NCI-H2171 (cell line): ENCODE results near the gene CD14.
"Not testable (repeated sequence)": the region's sequence is repeated elsewhere in the genome, so short reads cannot be mapped to it uniquely, and the experiment has no call there.

Experiments
- DNase-seq: peaks from one replicate; lab custom pipeline; 2025; lab: John Stamatoyannopoulos, UW

The CD14 gene

DNA sequence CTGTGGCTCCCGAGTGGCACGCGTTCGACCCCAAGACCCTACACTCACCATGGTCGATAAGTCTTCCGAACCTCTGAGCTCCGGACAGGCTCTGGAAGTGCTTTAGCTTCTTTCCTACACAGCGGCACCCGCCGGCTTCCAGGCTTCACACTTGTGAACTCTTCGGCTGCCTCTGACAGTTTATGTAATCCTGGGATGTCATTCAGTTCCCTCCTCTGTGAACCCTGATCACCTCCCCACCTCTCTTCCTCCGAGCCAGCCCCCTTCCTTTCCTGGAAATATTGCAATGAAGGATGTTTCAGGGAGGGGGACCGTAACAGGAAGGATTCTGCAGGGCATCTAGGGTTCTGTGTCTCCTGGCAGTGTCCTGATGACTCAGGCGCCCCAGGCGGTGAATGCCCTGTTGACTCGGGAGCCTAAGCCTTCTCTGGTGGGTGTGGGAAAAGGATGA lies at the start of gene CD14:
TSS of gene CD14 (minus strand) at position 155 of the 451 bp plus-strand sequence. CDS start at position 51, 104 bp downstream.
- no peak for DNase-seq

DNA sequence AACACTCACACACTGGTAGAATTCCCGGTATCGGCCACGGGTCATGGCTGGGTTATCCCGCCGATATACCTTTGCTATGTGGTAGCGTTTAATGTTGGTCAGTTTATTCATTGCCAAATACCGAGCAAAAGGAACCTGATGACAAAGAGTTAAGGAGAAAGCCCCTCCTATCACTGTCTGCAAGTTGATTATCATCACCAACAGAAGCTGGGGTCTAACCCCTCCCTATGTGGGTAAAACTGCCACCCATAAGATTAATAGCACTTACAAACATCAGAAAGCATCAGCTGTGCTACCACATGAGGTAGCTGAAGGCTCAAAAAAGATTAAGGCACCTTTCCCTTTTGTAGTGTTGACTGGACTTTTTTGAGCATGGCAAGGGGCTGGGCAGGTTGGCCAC lies 46.0 kb upstream of the CD14 start:
- no peak for DNase-seq

DNA sequence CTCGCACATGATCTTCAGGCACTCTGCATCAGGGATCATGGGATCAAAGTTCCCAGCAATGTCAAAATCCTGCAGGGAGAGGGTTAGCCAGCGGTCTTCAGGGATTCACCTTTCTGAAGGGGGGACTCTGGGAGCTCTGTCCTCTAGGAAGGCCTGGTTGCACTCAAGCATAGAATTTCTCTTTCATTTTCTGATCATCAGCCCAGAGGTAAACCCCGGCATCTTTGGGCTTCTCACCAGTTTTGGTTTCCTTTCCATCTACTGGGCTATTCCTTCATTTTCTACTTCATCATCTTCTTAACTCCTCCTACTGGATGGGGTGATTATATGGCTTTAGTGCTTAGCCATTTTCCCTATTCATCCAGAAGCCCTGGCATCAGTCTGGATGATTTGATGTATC lies 45.0 kb upstream of the CD14 start:
- DNase-seq: no peak

DNA sequence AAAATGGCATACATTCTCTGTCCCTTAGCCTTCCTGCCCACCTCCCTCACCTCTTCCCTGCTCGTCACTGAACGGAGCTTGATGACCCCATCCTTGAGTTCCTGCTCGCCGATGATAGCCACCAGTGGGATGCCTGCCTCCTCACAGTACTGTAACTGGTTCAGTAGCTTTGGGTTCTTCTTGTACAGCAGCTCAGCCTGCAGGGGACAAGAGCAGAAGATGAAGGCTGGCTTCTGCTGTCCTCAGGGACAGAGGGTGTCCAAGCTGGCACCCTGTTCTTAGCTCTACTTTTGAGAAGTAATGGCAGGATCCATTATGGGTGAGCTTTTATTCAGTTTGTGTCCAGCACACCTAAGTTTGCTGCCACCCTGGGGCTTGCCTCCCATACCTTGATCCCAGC lies 41.7 kb upstream of the CD14 start:
- no peak for DNase-seq

DNA sequence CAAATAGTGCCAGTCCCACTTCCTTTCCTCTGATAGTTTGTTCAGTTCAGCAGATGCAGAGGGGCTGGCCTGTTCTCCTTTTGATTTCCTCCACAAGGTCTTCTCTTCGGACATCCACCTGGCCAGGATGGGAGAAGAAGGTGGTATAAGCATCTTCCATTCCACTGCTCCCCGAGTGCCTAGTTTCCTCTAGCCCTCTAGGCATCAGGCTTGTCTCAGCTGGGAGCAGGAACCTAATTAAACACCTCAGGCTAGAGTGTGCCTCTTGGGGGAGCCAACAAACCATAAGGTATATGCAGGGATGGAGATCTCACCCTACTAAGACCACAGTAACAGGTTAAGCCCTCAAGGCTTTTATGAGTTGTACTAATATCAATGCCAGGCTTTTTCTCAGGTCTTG lies 41.2 kb upstream of the CD14 start:
- DNase-seq: no peak

DNA sequence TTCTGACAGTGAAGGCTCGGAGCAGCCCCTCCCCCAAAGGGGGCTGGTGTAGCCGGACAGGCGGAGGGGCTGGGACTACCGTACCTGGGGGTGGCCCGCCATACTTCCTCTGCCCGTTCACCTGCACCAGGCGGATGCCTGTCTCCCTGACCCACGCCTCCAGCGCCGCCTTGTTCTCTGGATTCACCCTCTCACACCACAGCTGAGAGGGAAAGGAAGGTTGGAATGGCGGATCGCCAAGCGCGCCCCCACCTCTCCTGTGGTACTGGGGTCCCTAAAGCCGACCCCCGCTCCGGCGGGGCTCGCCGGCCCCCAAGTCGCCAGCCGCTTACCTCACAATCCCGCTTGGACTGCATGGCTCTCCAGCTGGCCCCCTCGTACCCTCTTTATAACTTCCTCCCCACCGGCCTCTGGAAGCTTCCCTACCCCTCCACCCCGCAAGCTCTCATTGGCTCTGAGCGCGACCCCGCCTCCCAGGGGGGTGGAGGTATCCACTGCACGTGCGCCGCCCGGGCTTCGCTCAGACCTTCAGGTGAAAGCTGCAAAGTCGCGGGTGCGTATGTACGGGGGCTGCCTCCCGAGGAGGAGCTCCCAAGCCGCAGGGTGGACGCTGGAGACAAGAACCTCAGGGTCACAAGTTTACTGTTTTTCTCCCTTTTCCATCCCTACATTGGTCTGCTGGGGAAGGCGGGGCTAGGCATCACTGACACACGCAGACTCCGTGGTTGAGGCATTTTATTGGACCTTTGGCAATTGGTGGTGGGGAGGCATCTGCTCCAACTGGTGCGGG lies 40.4 kb upstream of the CD14 start, which contains the start of gene DND1:
TSS of gene DND1 (minus strand) at position 390 of the 790 bp plus-strand sequence. CDS start at position 356, 34 bp downstream.
- DNase-seq: no peak

DNA sequence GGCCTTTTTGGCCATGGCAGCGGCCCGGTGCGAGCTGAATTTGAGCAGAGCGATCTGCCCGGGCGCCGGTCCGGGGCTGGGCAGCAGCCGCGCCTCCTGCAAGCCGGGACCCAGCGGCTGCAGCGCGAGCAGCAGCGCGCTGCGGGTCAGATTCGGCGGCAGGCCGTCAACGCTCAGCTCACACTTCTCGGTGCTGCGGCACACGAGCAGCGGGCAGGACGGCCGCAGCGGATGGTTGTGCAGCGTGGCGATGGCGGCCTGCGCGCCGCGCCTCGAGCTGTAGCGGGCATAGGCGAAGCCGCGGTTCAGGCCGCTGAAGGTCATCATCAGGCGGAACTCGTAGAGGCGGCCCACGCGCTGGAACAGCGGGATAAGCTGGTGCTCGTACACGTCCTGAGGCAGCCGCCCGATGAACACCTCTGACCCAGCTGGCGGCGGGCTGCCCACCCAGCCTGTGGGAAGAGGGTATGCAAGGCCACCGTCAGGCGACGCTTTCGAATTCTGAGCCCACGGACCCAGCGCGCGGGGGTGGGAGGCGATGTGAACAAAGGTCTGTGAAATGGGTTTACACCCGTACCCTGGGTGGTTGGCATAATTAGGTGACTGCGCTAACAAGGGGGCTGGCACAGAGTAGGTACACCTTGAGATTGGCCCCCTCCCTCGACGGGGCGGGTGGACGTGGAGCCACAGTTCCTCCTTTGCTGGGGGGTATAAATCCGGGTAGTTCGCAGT lies 39.6 kb upstream of the CD14 start:
- DNase-seq: no peak

DNA sequence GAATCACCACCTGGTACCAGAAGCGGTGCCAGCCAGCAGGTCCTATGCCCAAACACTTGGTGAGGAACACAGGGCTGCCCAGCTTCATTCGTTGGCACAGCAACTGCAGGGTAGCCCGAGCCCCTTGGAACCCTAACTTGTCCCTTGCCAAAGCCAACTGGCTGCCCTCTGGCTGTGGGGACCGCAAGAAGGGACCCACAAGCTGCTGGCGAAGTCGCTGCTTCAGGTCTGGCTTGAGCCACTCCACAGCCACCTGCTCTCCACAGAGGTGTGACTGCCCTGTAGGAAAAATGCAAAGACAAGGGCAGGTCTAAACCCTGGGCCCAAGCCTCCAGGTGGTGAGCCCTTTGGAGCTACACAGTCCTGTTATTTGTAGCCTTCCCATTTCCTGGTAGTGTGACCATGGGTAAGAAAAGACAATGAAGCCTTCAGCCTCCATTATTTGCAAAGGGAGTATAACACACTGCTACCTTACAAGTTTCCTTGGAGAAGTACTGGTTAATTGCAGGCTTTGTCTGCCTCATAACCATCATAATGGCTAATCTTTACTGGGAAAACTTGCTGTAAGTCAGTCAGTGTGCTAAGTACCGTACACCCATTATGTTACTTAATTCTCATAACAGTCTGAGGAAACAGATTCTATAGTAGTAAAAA lies 38.6 kb upstream of the CD14 start:
- no peak for DNase-seq

DNA sequence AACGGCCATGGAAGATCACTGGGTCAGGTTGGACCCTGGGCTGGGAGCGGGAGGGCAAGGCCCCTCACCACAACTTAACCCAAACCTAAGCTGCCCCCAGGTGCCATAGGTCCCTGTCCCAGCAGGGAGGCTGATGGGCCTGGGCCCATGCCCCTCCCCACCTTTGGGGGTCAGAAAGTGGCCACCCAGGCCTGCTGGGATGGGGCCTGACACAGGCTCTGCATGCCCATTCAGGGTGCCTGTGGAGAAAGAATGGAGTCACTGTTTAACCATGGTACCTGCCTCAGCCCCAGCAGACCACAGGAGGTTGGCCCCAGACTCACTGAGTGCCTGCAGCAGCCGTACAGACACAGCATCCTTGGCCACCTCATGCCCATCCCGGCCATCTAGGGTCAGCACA lies 38.1 kb upstream of the CD14 start:
- DNase-seq: not testable (repeated sequence)

DNA sequence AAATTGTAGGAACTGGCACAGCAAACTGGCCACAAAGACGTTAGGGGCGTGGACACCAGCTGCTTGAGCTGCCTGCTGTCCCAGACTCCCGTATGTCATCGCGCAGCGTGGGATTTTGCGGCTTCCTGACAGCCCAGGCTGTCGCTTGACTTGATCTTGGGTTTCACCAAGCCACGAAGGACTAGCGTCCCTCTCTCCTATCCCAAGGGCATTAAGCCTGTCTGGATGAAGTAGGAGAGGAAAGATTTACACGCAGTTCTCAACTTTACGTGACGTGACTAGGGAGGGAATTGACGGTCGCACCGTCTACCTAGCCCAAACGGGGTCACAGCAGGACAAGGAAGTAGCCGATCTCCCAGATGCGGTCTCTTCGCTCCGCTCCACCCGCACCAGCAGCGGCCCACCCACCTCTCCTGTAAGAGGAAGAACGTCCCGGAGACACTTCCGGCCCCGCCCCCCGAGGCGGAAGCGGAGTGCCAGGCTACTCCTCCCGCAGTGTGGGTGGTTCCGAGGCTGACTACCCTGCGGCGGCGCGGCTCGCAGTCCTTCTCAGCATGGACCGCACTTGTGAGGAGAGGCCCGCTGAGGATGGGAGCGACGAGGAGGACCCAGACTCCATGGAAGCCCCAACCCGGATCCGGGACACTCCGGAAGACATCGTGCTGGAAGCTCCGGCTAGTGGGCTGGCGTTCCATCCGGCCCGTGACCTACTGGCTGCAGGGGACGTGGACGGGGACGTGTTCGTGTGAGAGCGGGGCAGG lies 31.6 kb upstream of the CD14 start, which contains the start of gene WDR55:
TSS of gene WDR55 (plus strand) at position 546 of the 761 bp plus-strand sequence. CDS start at position 555, 9 bp downstream.
- DNase-seq: peak; percentile 74

DNA sequence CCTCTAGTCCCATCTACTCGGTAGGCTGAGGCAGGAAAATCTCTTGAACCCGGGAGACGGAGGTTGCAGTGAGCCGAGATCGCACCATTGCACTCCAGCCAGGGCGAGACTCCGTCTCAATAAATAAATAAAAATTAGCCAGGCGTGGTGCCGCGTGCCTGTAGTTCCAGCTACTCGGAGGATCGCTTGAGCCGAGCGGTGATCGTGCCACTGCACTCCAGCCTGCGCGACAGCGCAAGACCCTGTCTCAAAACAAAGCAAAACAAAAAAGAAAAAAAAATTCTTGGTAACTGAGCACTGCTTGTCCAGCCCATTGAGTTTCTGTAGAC lies 31.0 kb upstream of the CD14 start:
- no peak for DNase-seq

DNA sequence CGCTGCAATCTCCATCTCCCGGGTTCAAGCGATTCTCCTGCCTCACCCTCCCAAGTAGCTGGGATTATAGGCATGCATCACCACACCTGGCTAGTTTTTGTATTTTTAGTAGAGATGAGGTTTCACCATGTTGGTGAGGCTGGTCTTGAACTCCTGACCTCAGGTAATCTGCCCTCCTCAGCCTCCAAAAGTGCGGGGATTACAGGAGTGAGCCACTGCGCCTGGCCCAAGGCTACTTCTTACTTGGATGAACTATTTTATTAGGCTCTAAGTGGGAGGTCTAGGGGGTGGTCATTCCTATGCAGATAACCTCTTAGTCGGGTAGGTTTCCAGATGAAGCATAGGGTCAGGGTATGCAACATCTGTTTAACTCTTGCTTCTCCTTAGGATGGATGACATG lies 27.4 kb upstream of the CD14 start:
- not testable (repeated sequence) for DNase-seq

DNA sequence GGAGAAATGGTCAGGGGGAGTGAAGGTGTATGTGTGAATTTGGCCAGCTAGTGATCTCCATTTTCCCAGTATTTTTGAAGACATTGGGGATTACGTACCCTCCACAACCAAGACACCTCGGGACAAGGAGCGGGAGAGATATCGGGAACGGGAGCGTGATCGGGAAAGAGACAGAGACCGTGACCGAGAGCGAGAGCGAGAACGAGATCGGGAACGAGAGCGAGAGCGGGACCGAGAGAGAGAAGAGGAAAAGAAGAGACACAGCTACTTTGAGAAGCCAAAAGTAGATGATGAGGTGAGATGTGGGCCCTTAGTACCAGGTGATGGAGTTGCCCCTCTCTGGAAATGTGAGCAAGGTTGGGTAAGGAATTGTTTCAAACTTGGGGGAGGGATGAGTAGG lies 25.9 kb upstream of the CD14 start:
- no peak for DNase-seq

DNA sequence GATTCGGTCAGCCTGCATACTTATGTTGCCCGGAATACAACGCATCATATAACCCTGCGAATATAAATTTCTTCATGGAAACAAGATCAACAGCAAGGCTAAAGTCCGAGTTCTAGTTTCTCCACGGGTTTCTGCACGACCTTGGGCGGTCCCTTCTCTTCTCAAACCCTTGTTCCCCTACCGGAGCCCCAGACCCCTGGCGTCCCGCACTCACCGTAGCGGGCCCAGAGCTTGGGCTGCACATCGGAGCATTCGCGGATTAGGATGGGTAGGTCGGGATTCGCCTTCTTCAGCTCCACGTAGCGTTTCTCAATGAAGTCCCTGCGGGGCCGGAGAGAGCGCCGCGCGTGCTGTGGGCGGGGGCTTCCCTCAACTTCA lies 14.1 kb upstream of the CD14 start:
- no peak for DNase-seq

DNA sequence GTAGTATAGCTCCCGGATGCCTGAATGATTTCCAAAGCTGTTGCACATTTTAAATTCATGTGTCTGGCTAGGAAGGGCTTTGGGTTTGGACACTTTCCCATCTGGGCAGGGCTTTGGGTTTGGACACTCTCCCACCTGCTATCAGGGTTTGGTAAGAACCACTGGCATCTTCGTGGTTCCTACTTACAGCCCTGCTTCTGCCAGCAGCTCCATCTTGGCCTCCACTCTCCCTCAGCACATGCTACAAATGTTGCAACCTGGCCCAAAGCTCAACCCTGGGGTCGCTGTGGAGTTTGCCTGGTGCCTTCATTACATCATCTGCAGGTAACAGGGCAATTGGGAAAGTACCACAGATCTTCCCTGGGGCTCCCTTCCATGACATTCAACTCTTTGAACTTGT lies 9.7 kb upstream of the CD14 start:
- DNase-seq: no peak

DNA sequence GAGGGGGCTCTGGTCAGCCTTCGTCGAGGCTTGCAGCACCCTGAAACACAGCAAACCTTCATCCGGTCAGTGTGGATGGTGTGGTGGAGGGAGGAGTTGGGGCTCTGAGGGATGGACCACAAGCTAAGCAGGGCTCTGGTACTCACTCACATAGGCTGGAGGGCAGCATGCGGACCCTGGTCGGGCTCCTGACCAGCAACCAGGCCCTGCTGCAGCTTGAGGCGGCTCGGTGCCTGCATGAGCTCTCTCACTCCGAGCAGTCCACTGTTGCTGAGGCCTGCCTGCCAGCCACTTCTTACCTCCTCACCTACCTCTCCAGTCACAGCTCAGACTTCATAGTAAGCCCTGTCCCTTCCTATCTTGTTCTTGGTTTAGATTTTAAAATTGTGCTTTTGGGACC lies 8.7 kb upstream of the CD14 start:
- no peak for DNase-seq

DNA sequence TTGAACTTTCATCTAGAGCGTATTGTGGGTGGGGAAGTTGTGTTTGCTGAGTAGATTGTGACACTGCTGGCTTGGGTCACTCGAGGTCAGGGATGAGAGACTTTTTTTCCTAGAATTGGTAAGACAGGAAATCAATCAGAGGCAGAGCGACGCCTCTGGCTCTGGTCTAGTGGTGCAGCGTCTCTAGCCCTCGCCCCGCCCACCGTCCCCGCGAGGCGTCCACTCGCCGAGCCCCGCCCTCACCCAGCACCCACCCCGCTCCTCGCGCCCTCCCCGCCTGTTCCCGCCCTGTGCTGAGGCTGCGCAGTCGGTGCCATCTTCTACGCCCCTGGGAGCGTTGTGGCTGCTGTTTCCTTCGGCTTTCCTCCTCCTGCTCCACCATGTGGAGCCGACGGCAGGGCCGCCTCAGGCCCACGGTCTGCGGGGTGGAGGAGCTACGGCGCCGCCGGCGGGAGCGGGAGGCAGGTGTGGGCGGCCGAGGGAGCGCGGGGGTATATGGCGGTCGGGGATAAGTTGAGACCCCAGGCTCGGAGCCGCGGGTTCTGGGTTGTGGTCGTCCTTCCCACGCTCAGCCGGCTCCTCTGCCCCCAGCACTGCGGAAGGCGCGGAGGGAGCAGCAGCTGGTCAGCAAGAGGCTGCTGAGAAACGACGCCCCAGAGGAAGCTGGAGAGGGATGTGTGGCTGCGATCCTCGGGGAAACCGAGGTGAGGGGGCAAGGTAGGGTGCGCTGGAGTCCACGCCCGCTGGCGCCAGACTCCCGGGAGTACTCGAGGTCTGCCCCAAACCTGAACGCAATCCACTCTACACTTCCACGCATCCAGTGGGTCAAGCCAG lies 6.4 kb upstream of the CD14 start, which contains the start of gene TMCO6:
TSS of gene TMCO6 (plus strand) at position 304 of the 834 bp plus-strand sequence. CDS start at position 381, 77 bp downstream.
- DNase-seq: peak; percentile 82

DNA sequence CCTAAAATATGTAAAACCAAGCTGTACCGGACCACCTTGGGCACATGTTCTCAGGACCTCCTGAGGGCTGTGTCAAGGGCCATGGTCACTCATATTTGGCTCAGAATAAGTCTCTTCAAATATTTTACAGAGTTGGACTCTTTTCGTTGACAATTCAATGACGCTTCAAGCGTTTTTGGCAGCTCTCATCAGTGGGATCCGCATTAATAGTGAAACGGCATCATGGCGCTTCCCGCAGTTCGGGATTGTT lies 5.8 kb upstream of the CD14 start:
- DNase-seq: not testable (repeated sequence)

DNA sequence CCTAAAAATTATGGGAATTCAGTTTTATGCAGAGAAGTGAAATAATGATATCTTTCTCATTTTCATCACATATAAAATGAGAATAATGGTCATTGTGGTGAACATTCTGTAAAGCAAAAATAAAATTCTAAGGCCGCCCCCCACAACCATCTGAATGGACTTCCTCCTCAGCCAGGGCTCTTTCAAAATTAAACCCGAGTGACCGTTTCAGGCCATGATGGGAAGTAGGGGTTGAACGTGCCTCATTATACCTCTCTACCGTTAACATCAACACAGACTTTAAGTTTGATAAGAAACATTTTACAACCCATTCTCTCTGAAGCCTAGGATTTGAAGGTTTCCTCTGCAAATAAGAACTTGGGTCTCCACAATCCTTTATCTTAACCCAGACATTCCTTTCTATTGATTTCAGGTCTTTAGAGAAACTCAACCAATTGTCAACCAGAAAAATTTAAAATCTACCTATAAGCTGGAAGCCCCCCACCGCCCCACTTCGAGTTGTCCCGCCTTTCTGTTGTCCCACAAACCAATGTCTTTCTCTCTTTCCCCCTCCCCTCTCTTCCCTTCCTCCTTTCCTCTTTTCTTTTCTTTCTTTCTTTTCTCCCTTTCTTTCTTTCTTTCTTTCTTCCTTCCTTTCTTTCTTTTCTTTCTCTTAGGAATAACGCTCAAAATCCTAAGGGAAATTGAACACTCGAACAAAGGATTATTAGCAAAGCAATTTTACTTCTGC lies 4.6 kb upstream of the CD14 start:
- no peak for DNase-seq
